Measurements from ENCODE around the gene IFI30.
"Not testable (repeated sequence)": the region's sequence is repeated elsewhere in the genome, so short reads cannot be mapped to it uniquely, and the experiment has no call there.

Gene IFI30

DNA sequence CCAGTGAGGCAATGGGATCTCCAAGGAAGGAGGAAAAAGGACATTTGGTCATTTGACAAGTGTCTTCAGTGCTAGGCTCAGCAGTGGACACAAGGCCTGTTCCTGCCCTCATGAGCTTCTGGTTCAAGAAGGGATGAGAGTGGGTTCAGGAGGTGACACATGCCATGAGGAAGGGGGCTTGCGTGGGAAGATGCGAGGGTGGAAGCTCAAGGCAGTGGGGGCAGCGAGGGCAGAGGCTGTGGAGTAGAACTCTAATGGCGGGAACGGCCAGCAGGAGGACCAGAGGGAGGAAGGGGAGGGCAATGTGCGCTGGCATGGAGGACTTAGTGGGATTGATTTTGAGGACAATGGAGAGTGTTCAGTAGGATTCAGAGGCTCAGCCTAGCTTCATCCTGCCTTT lies 17.3 kb upstream of the IFI30 start:
- no peak overlapping the region for H3K4me3 ChIP-seq (ENCODE audit: control insufficient read depth, low read depth, low read length)
- DNase-seq (ENCODE audit: low read depth): no peak
- TF ChIP-seq, protein P1, sequence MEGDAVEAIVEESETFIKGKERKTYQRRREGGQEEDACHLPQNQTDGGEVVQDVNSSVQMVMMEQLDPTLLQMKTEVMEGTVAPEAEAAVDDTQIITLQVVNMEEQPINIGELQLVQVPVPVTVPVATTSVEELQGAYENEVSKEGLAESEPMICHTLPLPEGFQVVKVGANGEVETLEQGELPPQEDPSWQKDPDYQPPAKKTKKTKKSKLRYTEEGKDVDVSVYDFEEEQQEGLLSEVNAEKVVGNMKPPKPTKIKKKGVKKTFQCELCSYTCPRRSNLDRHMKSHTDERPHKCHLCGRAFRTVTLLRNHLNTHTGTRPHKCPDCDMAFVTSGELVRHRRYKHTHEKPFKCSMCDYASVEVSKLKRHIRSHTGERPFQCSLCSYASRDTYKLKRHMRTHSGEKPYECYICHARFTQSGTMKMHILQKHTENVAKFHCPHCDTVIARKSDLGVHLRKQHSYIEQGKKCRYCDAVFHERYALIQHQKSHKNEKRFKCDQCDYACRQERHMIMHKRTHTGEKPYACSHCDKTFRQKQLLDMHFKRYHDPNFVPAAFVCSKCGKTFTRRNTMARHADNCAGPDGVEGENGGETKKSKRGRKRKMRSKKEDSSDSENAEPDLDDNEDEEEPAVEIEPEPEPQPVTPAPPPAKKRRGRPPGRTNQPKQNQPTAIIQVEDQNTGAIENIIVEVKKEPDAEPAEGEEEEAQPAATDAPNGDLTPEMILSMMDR (conservative IDR thresholded peaks at IDR 0.05; ENCODE audit: control insufficient read depth, insufficient read depth, low read depth, low read length): no peak

DNA sequence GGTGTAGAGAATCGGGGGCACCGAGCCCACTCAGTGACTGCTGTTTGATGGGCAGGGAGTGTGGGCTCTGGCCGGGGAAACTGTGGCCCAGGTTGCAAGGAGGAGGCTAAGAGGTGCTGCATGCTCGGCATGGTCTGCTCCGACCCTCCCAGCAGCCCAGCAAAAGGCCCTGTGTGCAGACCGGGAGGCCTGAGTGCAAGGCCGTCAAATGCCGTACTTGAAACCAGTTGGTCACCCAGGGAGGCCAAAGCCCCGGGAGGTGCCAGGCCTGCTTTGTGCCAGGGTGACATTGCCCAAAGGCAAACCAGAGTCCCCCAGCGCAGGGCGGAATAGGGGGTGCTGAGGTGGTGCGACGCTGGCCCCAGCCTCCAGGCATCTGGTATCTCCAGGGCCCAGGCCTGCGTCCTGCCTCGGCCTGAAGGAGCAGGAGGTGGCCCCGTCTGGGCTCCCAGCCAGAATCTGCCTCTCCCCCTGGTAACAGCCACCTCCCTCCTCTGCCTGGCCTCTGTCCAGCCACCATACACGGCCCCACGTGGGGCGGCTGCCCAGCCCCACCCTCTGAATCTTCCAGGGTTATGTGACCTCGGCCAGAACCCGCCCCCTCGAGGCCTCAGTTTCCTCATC lies 16.7 kb upstream of the IFI30 start:
- no peak overlapping the region for H3K4me3 ChIP-seq (ENCODE audit: control insufficient read depth, low read depth, low read length)
- DNase-seq (ENCODE audit: low read depth): peak; percentile 87

DNA sequence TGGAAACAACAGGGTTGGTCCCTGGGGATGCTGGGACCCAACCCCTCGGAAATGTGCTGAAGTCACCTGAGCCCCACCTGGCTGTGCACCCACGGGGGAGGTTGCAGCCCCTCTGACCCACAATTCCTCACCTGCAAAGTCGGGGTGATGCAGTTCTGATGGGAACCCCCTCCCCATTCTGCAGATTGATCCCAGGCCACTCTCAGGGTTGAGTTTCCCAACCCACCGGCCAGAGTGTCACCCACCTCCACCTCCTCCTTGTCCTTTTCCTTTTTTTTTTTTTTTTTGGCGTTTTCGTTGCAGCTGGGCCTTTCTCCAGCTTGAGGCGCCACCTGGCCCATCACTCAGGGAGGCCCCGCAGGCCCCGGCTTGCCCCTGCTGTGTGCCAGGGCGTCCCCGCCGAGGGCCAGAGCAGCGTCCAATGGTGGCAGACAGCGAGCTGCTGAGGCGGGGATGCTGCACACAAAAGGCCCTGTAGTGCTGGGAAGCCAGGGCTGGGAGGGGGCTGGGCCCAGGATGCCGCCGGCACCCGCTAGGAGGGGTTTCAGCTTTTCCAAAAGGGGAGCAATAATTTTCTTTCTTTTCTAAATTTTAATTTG lies 16.0 kb upstream of the IFI30 start:
- TF ChIP-seq, protein P1 (conservative IDR thresholded peaks at IDR 0.05; ENCODE audit: control insufficient read depth, insufficient read depth, low read depth, low read length): no peak
- H3K4me3 ChIP-seq (ENCODE audit: control insufficient read depth, low read depth, low read length): no peak overlapping the region
- DNase-seq (ENCODE audit: low read depth): no peak

More for the DNA sequence above, 16.7 kb upstream of the IFI30 start:
- TF ChIP-seq, protein P1 (conservative IDR thresholded peaks at IDR 0.05; ENCODE audit: control insufficient read depth, insufficient read depth, low read depth, low read length): no peak

GRCh38 chr19:18158467-18158866 lies 15.1 kb upstream of the IFI30 start:
- TF ChIP-seq, protein P1 (conservative IDR thresholded peaks at IDR 0.05; ENCODE audit: control insufficient read depth, insufficient read depth, low read depth, low read length): no peak
- no peak overlapping the region for H3K4me3 ChIP-seq (ENCODE audit: control insufficient read depth, low read depth, low read length)
- DNase-seq (ENCODE audit: low read depth): no peak

DNA sequence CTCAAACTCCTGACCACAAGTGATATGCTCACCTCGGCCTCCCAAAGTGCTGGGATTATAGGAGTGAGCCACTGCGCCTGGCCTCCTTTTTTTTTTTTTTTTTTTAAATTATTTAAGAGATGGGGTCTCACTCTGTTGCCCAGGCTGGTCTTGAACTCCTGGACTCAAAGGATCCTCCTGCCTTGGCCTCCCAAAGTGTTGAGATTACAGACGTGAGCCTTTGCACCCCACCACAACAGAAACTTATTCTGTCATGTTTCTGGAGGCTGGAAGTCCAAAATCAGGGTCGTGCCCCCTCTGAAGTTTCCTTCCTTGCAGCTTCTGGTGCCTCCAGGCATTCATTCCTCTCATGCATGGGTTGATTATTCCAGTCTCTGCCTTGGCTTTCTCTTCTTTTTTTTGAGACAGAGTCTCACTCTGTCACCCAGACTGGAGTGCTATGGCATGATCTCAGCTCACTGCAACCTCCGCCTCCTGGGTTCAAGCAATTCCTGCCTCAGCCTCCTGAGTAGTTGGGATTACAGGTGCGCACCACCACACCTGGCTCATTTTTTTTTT lies 14.5 kb upstream of the IFI30 start:
- not testable (repeated sequence) for DNase-seq (ENCODE audit: low read depth); H3K4me3 ChIP-seq (ENCODE audit: control insufficient read depth, low read depth, low read length)

- DNase-seq (ENCODE audit: low read depth): no peak
- no peak overlapping the region for H3K4me3 ChIP-seq (ENCODE audit: control insufficient read depth, low read depth, low read length)
- TF ChIP-seq, protein P1 (conservative IDR thresholded peaks at IDR 0.05; ENCODE audit: control insufficient read depth, insufficient read depth, low read depth, low read length): no peak
Measured at GRCh38 chr19:18159810-18160209, 13.8 kb upstream of the IFI30 start.

GRCh38 chr19:18160493-18160970 lies 13.1 kb upstream of the IFI30 start:
- TF ChIP-seq, protein P1 (conservative IDR thresholded peaks at IDR 0.05; ENCODE audit: control insufficient read depth, insufficient read depth, low read depth, low read length): no peak
- peak overlapping the region; percentile 15 for H3K4me3 ChIP-seq (ENCODE audit: control insufficient read depth, low read depth, low read length)
- peak; percentile 7 for DNase-seq (ENCODE audit: low read depth)
